ENCODE results near the gene KRTAP2-3. TPM values are rescaled to one million over a fixed set of nuclear protein-coding genes. Genes with fewer than 3 reads are reported as not detected.
"Not testable (repeated sequence)": the region's sequence is repeated elsewhere in the genome, so short reads cannot be mapped to it uniquely, and the experiment has no call there.

KRTAP2-3 gene
- total and polyA plus RNA-seq, 2 experiments from 2014 or later: not detected

GRCh38 chr17:41099682-41100480 is 40.0 kb upstream of the KRTAP2-3 start:
- not testable (repeated sequence) for H3K27ac ChIP-seq (ENCODE audit: low read depth); H3K79me2 ChIP-seq (replicated peaks; ENCODE audit: insufficient read depth); H3K27me3 Mint-ChIP-seq (ENCODE audit: insufficient read depth, low read depth, poor library complexity); H3K9me3 Mint-ChIP-seq; ATAC-seq; H3K27ac Mint-ChIP-seq; H4K20me1 ChIP-seq (replicated peaks; ENCODE audit: insufficient read depth); H3K9me2 ChIP-seq (ENCODE audit: insufficient read depth); H3K4me3 ChIP-seq; H3K36me3 Mint-ChIP-seq (ENCODE audit: low read depth); H3K4me3 Mint-ChIP-seq; H2AFZ ChIP-seq; H3F3A ChIP-seq (replicated peaks; ENCODE audit: low read depth); H3K4me2 ChIP-seq; H3K27me3 ChIP-seq (ENCODE audit: insufficient read depth); H3K4me1 ChIP-seq (ENCODE audit: insufficient read depth); H3K36me3 ChIP-seq (ENCODE audit: insufficient read depth); DNase-seq (ENCODE audit: low spot score)
- H3K4me1 Mint-ChIP-seq: peaks cover 32% of the 10 kb centered on the region

GRCh38 chr17:41098481-41098880 is 38.6 kb upstream of the KRTAP2-3 start:
- no peak for DNase-seq (ENCODE audit: low spot score)
- H3K9me3 Mint-ChIP-seq: peaks cover 11% of the 10 kb centered on the region; the same call in 2 of the 3 replicates
- Histone ChIP-seq H3K9me2 (ENCODE audit: insufficient read depth) (no peaks in the 10 kb centered on the region), H3K27me3 (ENCODE audit: insufficient read depth) (no peaks in the 10 kb centered on the region), H4K20me1 (replicated peaks; ENCODE audit: insufficient read depth) (no peaks in the 10 kb centered on the region), H3K4me3 (no peak overlapping the region), H3K4me2 (no peak overlapping the region), H3K36me3 (ENCODE audit: insufficient read depth) (no peaks in the 10 kb centered on the region), H3K27ac (ENCODE audit: low read depth) (no peak overlapping the region), H3F3A (replicated peaks; ENCODE audit: low read depth) (no peaks in the 10 kb centered on the region), H2AFZ (no peak overlapping the region), H3K4me1 (ENCODE audit: insufficient read depth) (peaks cover 7% of the 10 kb centered on the region), H3K79me2 (replicated peaks; ENCODE audit: insufficient read depth) (no peaks in the 10 kb centered on the region)
- ATAC-seq: no peak
- no peak overlapping the region for H3K27ac Mint-ChIP-seq
- no peak overlapping the region for H3K4me3 Mint-ChIP-seq
- peaks cover 2% of the 10 kb centered on the region for H3K27me3 Mint-ChIP-seq (ENCODE audit: insufficient read depth, low read depth, poor library complexity)
- H3K36me3 Mint-ChIP-seq (ENCODE audit: low read depth): peaks cover 11% of the 10 kb centered on the region; the same call in 2 of the 3 replicates
- no peak for TF ChIP-seq ZNF114 (CRISPR knock-in tag; IDR thresholded peaks at IDR 0.05)
- TF ChIP-seq ZNF331 (CRISPR knock-in tag; IDR thresholded peaks at IDR 0.05; ENCODE audit: low read depth): no peak
- no peak for TF ChIP-seq JUNB (IDR thresholded peaks at IDR 0.05; ENCODE audit: unreplicated experiment)
- TF ChIP-seq ETS1 (IDR thresholded peaks at IDR 0.05): no peak
- no peak for TF ChIP-seq NANOG (IDR thresholded peaks at IDR 0.05; ENCODE audit: borderline replicate concordance)
- TF ChIP-seq STAT1 (IDR thresholded peaks at IDR 0.05; ENCODE audit: unreplicated experiment): no peak
- no peak for TF ChIP-seq CTCF (conservative IDR thresholded peaks at IDR 0.05; ENCODE audit: low read depth in 2 of 2)
- peaks cover 32% of the 10 kb centered on the region for H3K4me1 Mint-ChIP-seq

Data from GM23338 (cell line).